NCI-H82 (cell line): ENCODE data around the gene CH25H.
"Not testable (repeated sequence)": the region's sequence is repeated elsewhere in the genome, so short reads cannot be mapped to it uniquely, and the experiment has no call there.

Source experiments
- DNase-seq: peaks from one replicate; lab custom pipeline; 2025; lab: John Stamatoyannopoulos, UW

CH25H gene

DNA sequence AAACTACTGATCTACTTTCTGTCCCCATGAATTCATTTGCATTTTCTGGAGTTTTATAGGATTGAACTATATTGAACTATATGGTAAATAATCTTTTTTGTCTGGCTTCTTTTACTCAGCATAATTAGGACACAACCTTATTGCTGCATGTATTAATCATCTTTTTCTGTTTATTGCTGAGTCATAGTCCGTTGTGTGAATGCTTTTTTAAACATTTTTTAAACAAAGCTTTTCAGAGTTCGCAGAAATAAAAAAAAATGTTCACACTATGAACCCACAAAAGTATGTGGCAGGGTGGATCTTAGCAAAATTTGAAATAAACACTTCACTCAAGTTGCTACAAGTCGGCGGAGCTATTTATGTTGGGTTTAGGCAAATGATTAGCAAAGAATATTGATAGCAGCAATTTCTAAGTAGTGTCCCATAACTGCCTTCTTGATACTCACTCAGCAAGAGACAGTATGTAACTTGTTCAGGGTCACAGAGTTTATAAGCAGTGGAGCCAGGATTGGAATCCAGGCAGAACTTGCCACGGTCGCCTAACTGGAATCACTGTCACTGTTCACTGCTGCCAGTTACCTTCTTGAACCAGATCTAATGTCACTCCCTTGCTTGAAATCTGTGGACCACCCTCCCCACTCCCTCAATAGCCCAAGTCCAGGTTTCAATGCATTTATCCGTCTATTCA is 5.6 kb downstream of the CH25H start:
- DNase-seq = no peak

DNA sequence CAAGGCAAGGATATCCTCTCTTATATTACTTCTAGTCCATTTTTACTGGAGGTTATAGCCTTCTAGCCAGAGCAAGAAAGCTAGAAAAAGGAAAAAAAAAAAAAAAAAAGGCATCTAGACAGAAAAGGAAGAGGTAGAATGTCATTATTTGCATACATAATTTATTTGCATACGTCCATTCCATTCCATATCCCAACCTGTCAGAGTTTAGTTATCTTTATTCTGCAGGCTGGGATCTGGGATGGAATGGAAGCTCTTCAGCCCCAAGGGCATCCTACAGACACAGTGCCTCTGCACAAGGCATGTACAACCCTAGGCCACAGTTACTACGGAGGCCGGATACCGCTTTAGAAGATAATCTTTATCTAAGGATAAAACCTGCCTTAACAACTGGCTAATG is 9.6 kb downstream of the CH25H start:
- no peak for DNase-seq

DNA sequence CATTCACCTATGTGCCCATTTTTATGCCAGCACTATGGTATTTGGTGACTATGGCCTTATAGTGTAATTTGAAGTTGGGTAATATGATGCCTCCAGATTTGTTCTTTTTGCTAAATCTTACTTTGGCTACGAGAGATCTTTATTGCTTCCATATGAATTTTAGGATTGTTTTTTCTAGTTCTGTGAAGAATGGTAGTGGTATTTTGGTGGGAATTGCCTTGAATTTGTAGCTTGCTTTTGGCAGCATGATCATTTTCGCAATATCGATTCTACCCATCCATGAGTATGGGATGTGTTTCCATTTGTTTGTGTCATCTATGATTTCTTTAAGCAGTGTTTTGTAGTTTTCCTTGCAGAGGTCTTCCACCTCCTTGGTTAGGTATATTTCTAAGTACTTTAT is 15.8 kb downstream of the CH25H start:
- not testable (repeated sequence) for DNase-seq

DNA sequence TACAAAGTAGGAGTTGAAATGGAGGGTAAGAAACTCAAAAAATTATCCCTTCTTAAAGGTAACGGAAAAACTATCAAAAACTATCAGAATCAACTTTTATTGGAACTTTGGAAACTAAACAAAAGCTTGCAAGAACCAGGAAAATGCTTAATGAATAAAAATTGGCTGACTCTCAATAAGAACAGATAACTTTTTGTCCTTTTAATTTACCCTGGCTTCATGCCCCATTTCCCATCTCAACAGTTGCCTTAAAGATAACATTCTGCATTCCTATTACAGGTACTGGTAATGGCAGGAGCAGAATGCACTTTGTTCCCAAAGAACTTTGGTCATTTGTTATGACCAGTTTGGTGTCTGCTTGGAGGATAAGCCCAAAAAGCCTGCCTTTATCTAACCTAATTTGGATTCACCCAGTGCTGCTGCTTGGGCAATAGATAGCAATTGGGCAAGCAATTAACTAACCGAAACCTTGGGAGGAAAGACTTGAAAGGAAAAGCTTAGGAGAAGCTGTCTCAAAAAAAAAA is 17.8 kb downstream of the CH25H start:
- DNase-seq = no peak

DNA sequence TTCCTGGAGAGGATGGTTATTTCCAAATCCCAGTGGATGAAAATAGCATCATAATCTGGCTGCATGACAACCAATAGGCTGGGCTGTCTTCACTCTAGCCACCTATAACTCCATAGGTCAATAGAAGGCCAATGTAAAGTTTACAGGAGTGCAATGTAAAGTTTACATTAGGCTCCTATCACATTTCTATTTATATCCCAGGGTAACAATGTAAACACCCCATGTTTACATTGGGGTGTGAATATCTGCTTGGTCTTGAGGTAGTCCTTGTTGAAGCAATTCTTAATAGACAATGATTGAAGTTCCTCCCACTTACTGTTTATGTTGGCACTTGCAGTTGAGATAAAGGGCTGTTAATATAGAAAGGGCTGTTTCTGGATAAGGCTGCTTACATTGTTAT is 21.5 kb downstream of the CH25H start:
- no peak for DNase-seq

DNA sequence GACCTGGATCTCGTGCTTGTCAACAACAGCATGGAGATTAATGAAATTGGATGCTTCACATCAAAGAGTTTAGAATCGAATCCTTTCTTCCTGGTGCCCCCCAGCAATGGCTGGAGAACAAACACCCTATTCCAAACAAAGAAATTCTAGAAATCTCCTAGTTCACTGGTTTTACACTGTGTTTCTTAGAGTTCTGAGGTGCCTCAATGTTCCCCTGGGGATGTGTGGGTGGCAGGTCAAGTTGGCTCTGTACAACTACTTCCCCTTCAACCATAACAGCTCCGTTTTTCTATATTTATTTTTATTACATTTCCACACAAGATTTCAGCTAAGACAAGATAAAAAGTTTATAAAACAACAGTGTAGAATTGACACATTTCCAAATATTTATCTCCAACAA is 22.5 kb downstream of the CH25H start:
- no peak for DNase-seq

DNA sequence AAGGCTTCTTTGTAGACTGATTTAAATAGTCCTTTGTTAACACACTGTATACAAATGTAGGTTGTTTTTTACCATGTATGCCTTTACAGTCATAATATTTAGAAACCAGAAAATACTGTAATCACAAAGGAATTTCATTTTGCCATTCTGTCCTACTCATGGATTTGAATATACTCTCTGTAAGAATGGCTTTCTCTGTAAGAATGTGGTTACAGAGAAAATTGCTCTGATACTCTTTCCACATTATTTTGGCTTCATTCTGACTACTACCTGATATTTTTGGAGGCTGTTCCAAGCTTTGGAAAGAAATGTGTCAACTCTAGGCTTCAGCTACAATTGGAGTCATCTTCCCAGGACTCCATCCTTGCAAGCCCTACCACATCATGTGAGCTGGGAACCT is 23.5 kb downstream of the CH25H start:
- DNase-seq = no peak

DNA sequence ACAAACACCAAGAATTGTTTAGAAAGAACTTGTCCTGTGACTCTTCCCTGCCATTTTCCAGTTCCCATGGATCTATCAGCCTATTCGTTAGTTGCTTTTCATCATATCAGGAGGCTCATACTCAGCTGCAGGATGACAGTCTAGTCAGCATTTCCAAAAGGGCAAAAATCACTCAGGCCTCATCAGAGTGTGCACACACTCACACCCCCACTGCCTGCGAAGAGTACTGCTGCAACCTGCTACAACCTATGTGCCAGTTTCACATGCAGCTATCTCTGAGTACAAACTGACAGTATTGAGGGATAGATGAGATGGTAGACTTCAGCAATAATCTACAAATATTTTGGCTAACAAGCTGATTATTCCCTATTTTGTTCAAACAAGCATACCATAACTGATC is 24.2 kb downstream of the CH25H start:
- DNase-seq = no peak

DNA sequence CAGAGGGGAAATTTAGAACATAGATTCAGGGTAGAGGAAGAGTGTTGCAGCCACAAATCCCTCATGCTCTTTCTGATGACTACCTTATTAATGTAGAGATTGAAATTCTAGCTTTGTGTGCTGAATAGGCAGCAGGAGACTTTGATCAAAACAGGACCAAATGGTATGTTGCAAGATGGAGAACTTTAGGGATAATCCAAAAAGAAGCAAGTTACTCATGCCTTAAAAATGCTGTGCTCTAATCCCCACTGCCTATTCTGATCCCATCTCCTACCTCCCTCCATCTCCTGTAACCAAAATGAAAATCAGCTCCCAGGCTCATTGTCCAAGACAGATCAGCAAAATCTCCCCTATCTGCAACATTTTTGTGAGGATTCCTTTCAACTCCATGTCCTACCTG is 31.3 kb downstream of the CH25H start:
- no peak for DNase-seq

DNA sequence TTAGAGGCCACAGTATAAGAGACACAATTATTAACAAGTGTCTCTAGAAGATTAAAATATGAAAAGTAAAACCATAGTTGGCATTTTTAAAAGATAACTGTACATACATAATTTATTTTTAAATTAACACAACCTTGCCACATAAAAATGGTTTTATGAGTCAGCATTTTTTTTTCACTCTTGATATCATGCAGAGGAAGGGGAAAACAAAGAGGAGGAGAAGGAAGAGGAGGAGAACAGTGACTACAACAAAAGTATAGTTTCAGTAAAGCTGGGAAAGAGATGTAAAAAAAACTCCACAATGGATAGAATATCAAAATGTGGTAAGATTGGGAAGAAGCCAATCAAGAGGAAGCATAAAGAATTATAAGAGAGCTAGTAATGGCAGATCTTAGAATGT is 34.0 kb downstream of the CH25H start:
- DNase-seq = no peak

DNA sequence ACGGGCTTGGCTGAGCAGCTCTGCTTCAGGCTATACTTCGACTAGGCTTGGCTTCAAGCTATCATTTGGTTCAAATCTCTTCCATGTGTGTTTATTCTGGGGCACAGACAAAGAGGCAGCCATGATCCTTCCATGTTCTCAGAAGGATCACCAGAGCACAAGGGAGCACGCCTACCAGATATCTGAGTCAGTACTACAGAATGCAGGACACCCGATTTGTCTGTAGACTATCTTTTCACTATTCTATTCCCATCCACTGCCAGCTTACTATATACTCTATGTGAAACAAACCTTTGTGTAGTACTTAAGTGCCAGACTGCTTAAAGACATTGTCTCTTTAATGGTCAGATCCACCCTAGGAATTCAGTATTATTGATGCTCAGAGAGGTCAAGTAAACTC is 35.1 kb downstream of the CH25H start:
- DNase-seq = no peak

DNA sequence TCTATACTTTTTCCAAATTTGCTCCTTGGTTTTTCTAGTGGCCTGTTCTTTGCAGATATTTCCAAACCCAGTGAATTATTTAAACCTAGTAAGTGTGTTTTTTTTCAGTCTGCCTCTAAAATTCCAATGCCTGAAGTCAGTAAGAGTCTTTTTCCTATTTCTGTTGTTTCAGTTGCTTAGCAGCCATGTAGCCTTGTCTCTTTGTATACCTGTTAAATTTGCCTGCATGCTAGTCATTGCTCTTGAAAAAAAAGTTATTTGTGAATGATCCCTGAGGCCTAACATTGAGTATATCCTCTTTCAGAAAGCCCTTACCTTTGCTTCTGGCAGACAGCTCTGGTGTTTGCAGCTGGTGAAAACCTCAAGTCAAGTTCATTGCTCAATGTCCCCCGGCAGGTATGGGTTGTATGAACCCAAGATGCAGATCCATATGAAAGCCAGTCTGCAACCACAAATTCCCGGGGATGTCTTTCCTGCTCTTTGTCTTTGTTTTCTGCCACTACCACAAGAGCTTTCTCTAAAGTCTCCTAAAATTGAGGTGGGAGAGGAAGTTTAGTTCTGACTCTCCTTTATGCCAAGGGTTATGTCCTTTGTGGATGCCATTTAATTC is 35.7 kb downstream of the CH25H start:
- DNase-seq = no peak

DNA sequence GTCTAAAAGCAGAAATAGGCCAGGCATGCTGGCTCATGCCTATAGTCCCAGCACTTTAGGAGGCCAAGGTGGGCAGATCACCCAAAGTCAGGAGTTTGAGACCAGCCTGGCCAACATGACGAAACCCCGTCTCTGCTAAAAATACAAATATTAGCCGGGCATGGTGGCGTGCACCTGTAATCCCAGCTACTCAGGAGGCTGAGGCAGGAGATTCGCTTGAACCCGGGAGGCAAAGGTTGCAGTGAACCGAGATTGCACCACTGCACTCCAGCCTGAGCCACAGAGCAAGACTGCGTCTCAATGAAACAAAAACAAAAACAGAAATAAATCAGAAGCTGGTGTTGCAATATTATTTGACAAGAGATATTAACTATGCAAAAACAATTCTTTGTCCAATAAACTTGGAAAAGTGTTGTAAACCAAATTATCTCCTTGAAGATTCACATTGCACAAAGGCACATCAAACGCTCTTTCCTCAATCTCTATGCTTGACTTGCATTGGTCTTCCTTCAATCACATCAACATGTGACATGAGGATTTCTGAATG is 38.7 kb downstream of the CH25H start:
- DNase-seq = not testable (repeated sequence)

DNA sequence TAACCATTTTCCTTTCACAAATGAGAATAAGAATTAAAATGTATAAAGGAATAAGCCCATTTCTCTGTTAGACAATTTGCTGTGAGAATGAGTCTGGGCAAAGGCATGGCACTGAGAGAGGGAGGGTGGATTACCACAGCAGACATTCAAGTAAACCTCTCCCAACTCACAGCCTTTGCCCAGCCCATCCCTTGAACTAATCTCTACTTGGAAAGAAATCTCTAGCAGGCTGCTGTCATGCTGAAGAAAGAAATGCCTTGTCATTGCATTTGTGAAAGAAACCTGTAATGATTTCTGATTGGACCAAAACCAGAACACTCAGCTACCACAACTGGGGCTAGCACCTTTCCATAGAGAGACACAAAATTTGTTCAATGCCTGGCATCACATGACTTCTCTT is 39.2 kb downstream of the CH25H start:
- no peak for DNase-seq

DNA sequence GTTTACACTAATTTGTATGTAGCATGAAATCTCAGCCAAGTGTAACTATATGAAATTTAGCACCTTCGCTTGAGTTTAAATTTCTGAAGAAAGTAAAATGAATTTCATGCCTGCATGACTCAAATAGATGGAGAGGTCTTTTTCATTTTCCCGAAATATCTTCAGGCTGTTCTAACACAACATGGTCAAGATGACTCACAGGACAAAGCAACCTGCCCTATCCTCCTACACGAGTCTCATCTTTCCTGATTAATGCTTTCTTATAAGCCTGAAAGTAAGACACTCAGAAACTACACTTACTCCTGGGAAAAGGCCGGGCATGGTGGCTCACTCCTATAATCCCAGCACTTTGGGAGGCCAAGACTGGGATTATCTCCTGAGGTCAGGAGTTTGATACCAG is 41.2 kb downstream of the CH25H start:
- no peak for DNase-seq

DNA sequence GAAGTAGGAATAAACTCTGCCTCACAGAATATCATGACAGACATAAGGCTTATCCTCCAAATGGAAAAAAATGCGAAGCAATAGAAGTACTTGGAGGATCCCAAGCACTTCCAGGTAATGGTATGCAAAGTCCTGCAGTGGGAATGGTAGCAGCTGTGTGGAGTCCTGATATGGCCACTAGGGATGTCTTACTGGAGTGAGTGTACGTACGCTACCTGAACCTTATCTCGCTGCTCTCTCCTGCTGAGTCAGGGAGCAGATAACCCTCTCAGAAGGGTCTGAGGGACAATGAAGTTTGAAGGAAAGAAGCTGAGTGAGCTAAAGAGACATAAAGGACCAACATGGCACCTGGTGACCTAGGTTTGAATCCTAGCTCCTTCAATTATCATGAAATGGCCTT is 42.2 kb downstream of the CH25H start:
- DNase-seq = no peak

DNA sequence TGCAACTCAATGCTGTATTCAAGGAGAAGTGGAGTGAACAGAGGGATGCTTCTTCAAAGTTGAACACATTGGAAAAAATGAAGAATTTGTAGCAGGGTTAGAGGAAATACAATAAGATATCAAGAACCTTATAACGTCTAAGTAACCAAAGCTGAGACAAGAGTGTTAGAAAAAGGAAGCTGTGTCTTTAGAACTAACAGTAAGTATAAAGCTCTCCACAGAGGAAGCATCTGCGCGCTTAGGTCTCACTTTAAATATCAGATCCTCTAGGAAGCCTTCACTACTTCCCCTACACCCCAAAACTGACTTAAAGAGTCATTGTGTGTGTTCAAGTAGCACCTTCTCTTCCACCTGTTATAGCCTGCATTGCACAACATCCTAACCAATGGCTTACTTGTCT is 43.0 kb downstream of the CH25H start:
- DNase-seq = no peak

DNA sequence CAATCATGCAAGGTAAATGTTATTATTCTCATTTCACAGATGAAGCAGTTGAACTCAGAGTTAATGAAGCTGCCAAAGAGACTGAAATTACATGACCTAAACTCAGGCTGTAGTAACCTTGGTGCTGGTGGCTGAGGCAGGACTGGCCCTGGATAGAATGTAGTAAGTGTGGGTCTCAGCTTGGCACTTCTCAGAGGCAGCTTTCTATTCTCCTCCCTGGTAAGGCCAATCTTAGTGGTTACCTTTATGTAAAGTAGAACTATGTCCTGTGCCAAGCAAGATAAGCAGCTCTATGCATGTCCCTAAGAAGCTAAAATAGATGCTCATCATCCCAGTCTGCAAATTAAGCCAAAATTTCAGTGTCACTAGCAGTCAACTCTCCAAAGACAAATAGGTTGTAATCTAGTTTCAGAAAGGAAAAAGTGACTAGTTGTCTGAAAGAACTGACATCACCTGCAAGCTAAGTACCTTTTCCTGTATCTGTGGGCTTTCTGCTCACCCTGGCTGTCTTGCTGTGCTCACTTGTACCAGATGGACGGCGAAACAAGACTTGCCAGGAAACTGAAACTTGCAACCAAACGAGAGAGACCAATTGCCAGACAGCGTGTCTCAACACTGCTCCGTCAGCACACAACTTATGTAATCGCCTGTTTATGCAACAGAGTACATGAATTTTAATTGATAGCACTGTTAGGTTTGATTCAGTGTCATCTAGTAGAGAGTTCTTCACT is 43.7 kb downstream of the CH25H start:
- no peak for DNase-seq

DNA sequence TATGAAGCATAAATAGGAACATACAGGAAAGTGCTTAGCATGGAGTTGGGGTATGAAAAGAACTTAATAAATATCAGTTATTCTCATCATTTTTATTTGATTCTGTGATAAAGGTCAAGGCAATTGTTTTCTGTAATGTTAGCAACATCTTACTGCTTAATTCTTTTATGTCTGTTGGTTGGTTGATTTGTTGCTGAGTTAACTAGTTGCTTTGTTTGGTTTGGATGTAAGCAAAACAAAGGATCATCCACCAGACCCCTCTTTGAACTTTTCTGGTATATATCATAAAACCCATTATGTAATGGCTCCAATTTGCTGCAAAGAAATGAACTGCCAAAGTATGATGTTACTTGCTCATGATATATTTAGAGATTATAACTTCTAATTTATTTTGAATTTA is 44.5 kb downstream of the CH25H start:
- no peak for DNase-seq

DNA sequence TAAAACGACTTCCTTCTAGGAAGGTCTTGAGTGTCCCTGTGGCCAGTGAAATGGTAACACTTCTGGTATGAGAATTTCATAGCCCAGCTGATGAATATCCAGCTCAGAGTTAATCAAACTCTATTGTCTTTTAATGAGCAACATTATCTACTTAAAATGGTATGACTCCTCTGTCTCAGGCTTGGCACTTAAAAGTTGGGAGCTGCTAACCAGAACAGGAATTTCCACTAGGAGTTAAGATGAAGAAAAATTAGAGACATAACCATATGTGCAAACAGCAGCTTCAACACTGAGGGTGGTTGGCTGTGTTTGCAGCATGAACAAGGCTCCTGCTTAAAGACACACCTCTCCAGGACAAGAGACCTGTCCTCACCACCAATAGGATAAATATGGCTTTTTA is 46.8 kb downstream of the CH25H start:
- DNase-seq = no peak

DNA sequence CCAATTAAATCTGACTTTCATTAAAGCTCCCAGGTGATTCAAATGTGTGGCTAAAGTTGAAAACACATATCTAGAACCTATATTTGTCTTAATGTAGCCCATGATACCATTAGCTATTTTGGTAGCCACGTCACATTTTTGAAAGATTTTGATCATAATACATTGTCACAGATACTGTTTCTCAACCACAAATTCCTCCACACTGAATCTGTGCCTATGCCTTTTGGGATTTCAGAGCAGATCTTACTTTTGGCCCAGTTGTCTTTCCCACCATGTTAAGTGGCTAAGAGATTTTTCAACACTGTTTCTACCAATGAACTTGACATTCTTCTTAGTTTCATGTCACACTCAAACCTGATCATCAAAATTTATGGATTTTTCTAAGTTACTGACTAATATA is 47.4 kb downstream of the CH25H start:
- DNase-seq = no peak

DNA sequence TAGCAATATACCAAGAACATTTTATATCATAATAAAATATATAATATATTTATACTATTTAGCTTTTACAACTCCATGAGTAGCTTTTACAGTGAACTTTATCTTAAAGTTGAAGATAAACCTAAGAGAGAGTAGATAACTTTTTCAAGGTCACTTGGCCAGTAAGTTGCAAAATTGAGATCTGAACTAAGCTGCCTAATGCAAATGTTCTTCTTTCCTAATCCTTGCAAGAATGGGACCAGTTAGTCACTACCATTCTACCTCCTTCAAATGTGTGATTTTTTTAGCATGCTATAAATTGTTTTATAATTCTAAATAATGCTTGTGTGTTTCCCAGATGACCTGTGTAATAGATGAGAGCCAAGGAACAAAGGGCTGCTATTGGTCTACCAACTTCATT is 47.8 kb downstream of the CH25H start:
- no peak for DNase-seq

DNA sequence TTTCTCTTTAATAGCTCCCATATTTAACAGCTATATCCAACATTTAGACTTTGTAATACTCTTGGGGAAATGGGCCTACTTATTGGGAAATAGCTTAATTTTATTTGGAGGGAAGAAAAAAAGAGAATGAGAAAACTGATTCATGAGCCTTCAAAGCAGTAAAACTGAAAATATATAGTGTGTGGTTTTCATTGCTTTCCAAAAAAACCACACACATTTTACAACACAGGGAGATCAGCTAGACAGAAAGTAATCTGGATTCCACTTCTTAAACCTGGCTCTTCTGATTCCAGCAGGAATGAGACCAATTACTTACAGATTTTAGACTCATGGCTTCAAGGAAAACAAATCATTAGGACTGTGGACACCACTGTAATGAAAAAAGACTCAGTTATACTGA is 48.7 kb downstream of the CH25H start:
- DNase-seq = no peak
